NCI-H1048 (cell line): ENCODE measurements around the gene FOXK2.
"Not testable (repeated sequence)": the region's sequence is repeated elsewhere in the genome, so short reads cannot be mapped to it uniquely, and the experiment has no call there.

Experiments used
- DNase-seq: peaks from one replicate; lab custom pipeline; 2025; lab: John Stamatoyannopoulos, UW

The FOXK2 gene

DNA sequence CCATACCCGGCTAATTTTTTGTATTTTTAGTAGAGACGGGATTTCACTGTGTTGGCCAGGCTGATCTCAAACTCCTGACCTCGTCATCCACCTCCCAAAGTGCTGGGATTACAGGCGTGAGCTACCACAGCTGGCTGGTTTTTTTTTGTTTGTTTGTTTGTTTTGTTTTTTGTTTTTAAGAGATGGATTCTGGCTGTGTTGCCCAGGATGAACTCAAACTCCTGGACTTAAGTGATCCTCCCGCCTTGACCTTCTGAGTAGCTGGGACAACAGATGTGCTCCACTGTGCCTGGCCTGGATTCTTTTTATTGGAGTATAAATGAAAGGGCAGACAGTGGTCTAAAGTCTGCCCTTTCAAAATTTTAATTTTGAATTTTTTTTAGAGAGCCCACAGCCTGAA, 44.7 kb downstream of the FOXK2 start:
- DNase-seq: no peak

DNA sequence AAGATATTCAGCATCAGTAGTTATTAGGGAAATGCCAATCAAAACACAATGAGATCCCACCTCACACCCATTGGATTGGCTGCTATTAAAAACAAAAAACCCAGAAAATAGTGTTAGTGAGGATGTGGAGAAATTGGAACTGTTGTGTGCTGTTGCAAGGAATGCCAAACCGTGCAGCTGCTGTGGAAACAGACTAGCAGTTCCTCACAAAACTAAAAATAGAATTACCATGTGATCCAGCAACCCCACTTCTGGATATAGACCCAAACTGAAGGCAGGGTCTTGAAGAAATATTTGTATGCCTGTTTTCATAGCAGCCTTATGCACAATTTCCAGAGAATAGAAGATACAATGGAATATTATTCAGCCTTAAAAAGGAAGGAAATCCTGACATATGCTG, 46.0 kb downstream of the FOXK2 start:
- DNase-seq: no peak

DNA sequence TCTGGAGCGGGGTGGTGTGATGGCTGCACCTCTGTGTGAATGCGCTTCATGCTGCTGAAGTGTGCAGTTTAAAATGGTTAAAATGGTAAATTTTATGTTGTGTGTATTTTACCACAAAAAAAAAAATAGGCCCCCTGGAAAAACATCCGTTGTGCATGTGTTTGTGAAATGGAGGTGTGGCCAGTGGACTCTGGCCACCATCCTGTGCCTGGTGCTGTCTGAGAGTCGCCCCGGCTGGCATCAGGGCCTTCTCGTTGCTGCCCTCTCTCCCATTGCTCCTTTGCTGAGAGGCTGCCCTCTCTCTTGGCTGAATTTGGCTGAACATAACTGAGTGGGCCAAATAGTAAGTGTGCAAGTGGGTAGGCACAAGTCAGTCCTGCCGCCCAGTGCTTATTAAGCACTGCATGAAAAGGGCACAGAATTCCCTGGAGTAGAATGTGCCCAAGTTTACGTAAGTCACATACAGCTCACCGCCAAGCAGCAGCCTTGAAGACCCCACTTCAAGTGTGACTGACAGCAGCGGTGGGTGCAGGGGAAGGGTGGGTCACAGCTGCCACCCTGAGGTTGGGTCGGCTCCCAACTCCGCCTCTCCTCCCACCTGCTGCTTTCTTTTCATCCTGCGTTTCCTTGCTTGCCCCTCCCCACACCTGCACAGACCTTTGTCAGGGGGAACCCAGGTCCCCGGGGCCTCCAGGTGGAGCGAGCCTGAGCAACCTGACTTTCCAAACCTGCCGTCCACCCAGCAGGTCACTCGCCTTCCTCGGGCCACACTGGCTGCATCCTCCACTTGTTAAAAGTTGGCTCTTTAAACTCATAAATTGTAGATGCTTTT, 46.8 kb downstream of the FOXK2 start:
- DNase-seq: no peak

DNA sequence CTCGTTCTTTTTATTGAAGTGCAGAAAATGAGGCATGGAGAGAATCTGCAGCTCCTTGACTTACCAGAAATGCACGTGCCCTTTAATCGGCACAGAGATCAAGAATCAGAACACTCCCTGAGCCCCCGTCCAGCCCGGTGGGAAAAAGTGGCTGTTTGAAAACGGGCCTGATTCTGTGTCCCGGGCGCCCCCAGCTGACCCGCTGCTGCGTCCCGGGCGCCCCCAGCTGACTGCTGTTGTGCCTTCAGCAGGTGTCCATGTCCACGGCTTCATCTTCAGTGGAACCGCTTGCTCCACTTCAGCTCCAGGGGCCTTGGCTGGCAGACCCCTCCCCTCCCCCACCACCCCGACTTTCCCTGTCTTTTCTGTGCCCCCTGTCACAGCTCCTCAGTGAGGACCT, 47.8 kb downstream of the FOXK2 start:
- DNase-seq: no peak

DNA sequence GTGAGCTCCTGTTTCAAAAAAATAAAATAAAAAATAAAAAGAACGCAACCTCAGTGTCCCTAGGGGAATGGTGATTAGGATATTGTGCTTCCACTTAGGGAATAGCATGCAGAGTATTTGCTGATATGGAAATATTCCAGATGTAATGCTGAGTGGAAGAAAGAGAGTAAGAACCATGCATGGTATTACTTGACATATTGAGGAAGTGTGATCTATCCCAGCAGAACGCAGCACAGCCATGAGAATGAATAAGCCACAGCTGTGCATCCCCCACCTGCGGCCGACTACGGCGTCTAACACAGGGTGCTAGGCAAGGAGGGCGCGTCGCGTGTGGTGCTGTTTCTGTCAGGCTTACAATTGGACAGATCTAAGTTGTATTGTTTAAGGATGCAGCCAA, 49.5 kb downstream of the FOXK2 start:
- no peak for DNase-seq

DNA sequence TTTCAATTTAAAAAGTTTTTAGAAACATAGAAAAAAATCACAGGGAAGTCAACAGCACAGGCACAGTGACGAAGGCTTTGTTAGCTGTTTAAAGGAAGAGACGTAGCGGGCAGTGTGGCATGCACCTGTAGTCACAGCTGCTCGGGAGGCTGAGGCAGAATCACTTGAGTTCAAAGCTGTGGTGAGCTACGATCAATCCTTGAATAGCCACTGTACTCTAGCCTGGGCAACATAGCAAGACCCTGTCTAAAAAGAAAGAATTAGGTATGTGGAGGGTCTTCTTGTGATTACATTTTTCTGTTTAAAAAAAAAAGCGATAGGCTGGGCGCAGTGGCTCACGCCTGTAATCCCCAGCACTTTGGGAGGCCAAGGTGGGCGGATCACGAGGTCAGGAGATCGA, 50.1 kb downstream of the FOXK2 start:
- DNase-seq: no peak

DNA sequence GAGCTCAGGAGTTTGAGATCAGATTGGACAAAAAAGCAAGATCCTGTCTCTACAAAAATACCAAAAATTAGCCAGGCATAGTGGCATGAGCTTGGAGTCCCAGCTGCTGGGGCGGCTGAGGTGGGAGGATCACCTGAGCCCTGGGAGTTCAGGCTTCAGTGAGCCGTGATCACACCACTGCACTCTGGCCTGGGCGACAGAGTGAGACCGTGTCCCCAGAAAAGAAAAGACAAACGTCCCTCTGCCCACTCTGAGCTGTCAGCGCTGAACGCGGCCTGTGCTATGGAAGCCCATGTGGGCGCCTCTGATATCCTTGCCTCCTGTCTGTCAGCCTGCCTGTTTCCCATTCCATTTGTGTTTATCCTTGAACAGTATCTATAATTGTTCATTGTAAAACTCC, 50.7 kb downstream of the FOXK2 start:
- no peak for DNase-seq

DNA sequence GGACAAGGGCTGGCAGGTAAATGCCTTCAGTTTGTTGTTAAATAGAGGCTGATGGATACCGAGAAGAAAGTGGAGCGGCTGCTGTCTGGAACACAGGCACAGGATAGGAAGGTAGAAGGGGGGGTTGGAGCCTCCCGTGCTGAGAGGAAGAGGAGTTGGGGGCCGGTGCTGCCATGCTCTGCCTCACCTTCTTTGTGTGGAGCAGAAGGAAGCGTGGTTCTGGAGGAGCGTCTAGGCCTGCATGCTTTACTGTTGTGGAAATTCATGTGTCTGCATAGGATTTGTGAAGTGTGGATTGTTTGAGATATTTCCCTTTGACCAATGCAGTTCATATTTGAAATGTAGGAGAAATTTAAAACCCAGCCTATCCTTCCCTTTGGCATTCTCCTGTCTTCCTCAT, 52.3 kb downstream of the FOXK2 start:
- DNase-seq: no peak

DNA sequence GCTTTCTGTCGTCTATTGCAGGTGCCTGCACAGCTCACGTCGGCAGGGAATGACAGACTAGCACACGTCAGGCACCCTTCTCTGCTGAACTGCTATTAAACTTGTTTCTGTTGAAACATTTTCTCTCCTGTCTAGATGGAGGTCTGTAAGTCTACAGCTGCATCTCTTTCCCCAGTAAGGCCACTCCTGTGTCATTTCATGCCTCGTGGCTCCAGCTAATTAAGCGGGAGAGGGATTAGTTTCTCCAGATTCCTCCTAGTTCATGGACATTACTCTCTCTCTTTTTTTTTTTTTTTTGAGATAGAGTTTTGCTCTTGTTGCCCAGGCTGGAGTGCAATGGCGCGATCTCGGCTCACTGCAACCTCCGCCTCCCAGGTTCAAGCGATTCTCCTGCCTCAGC, 54.5 kb downstream of the FOXK2 start:
- no peak for DNase-seq

DNA sequence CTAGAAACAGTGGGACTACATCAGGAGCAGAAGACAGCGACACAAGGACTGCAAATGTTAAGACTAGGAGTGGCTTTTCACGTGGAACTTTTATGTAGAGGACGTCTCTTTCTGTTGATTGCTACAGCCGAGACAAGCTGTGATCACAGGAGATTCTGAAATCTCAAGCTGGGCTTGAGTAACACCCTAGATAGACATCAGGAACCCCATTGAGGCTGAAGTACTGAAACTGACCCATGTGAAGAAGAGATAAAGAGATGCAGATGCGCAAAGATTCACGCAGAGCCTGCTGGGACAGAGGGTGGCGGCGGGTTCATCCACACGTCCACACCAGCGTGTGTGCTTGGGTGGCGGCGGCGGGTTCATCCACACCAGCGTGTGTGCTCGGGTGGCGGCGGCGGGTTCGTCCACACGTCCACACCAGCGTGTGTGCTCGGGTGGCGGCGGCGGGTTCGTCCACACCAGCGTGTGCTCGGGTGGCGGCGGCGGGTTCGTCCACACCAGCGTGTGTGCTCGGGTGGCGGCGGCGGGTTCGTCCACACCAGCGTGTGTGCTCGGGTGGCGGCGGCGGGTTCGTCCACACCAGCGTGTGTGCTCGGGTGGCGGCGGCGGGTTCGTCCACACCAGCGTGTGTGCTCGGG, 56.2 kb downstream of the FOXK2 start:
- DNase-seq: not testable (repeated sequence)

DNA sequence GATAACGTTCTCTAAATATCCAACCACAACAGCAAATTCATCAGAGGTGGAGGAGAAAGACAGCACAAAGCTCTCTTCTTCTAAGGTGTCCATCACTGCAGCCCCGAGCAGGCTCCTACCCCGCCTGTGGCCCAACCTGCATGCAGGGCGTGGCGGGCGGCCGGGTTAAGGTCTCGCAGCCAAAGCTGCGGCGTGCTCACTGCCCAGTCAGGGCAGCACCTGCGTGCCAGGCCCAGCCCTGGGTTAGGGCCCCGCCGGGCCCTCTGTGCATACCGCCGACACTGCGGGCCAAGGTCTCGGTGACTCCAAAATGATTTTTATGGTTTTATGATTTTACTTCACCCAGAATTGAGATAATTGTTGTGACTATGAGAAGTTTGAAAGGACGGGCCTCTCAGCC, 57.8 kb downstream of the FOXK2 start:
- DNase-seq: no peak

DNA sequence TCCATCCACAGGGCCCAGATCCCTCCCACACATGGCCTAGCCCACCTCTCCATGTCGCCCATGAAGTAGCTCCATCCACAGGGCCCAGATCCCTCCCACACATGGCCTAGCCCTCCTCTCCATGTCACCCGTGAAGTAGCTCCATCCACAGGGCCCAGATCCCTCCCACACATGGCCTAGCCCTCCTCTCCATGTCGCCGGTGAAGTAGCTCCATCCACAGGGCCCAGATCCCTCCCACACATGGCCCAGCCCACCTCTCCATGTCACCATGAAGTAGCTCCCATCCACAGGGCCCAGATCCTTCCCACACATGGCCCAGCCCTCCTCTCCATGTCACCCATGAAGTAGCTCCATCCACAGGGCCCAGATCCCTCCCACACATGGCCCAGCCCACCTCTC, 60.4 kb downstream of the FOXK2 start:
- DNase-seq: not testable (repeated sequence)

DNA sequence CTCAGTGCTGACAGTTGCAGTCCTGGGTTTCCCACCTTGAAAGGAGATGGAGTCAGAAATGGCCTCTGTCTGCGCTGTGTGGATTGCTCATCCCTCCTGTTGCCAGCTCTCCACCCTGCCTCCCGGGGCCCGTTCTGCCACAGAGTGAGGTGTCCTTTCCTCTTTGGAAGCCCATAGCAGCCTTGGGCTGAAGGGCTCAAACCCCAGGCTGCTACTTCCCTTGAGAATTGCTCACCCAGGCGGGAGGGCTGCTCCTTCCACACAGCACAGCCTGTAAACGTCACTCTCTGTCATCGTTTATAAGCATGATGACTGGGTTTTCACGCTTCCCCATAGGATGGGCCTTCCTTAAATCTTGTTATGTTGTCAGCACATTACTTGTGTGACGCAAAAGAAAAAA, 62.7 kb downstream of the FOXK2 start:
- no peak for DNase-seq

DNA sequence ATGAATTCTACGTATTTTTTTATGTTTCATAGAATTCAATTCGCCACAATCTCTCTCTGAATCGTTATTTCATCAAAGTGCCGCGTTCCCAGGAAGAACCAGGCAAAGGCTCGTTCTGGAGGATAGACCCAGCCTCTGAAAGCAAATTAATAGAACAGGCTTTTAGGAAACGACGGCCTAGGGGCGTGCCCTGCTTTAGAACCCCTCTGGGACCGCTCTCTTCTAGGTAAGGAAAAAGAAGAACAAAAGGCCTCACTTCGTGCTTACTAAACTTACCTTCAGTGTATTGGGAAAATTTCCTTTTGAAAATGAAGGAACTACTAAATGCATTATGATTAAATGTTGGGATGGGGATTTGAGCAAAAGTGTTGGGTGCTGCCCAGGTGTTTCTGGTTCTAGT, 63.2 kb downstream of the FOXK2 start:
- no peak for DNase-seq

DNA sequence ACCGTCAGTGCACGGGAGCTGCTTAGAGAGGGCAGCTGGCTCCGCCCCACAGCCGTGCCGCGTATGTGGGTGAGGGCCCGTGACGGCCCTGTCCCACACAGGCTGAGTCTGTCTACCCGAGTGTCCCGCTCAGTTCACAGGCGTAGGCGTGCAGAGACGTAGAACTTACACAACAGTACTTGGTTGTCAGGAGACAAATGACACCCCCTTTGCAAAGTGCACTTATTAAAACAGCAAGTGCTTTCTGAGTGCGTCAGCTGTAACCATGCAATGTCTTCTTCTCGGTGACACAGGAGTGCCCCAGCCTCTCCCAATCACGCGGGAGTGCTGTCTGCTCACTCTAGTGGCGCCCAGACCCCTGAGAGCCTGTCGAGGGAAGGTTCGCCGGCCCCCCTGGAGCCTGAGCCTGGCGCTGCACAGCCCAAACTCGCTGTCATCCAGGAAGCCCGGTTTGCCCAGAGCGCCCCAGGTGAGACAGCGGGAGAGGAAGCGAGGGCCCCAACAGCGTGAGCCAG, 64.2 kb downstream of the FOXK2 start:
- DNase-seq: no peak

DNA sequence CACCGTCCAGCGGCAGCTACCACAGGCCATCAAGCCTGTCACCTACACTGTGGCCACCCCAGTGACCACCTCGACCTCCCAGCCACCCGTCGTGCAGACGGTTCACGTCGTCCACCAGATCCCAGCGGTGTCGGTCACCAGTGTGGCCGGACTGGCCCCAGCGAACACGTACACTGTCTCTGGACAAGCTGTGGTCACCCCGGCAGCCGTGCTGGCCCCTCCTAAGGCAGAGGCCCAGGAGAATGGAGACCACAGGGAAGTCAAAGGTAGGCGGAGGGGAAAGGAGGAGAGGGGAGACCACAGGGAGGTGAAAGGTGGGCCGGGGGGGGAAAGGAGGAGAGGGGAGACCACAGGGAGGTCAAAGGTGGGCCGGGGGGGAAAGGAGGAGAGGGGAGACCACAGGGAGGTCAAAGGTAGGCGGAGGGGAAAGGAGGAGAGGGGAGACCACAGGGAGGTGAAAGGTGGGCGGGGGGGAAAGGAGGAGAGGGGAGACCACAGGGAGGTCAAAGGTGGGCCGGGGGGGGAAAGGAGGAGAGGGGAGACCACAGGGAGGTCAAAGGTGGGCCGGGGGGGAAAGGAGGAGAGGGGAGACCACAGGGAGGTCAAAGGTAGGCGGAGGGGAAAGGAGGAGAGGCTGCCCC, 66.5 kb downstream of the FOXK2 start:
- DNase-seq: not testable (repeated sequence)

DNA sequence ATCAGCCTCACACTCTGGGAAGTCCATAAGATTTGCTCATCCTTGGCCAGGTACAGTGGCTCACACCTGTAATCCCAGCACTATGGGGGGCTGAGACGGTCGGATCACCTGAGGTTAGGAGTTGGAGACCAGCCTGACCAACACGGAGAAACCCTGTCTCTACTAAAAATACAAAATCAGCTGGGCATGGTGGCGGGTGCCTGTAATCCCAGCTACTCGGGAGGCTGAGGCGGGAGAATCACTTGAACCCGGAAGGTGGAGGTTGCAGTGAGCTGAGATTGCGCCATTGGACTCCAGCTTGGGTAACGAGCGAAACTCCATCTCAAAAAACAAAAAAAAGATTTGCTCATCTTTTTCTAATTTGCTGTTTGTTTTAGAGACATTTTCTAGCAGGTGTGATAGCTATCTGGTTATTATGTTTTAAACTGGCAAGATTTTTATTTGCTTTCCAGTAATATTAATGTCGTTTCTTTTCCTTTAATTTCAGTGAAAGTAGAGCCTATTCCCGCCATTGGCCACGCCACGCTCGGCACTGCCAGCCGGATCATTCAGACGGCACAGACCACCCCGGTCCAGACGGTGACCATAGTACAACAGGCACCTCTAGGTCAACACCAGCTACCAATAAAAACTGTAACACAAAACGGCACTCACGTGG, 67.2 kb downstream of the FOXK2 start:
- DNase-seq: no peak

DNA sequence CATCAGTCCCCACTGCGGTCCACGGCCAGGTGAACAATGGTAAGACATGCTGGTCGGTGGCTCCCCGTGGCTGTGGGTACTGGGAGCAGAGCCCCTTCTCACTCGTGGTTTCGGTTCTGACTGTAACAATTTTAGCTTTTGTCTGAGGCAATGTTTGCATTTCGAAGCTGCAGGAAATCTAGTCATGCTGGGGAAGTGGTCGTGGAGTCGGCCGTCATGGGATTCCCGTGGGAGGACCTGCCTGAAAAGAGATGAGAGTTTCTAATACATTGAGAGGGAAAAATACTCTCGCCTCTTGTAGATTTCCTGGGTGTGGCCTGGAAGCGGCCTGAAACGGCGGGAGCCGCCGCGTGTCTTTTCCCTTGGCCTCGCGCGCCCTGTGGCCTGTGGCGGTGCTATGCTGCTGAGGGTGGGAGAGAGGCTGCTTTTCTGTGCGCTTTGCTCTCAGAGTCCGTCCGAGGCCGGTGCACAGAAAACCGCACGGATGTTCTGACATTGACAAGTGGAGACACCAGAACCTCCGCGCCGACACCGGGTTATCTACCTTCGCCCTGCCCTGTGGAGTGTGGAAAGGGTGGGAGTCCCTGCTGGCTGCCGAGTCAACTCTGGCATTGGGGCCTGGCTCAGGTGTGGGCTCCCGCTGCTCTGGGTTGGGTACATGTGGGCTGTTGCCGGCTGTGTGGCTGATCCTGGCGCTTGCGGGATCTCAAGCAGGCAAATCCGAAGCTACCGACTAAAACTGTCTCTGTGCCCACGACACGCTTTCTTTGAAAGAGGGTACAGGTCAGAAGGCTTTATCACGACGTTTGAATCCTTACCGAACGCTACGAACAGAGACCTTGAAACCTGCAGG, 67.9 kb downstream of the FOXK2 start:
- no peak for DNase-seq

DNA sequence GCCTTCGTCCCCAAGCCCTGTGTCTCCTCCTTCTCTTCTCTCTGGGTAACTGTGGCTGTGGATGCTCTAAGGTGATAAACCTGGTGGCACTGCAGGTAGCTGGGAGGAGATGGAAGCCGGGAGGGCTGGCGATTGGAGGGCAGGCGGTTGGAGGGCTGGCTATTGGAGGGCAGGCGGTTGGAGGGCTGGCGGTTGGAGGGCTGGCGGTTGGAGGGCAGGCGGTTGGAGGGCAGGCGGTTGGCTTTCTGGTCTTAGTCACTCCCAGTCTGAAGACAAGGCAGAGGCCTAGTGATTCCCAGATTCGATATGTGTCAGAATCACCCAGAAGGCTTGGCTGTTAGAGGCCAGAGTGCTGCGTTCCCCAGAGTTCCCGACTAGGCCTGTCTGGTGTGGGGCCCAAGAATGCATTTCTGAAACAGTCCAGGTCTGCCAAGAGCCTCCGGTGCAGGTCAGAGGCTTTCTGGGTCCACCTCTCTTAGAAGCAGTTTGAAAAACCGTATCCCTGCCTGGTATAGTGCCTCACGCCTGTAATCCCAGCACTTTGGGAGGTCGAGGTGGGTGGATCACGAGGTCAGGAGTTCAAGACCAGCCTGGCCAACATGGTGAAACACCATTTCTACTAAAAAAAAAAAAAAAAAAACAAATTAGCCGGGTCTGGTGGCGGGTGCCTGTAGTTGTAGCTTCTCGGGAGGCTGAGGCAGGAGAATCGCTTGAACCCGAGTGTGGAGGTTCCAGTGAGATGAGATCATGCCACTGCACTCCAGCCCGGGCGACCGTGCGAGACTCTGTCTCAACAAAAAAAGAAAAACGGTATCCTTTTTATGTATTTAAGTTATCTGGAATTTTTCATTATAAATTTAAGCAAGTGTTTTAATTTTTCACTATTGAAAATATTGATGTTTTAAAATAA, 69.0 kb downstream of the FOXK2 start:
- no peak for DNase-seq

DNA sequence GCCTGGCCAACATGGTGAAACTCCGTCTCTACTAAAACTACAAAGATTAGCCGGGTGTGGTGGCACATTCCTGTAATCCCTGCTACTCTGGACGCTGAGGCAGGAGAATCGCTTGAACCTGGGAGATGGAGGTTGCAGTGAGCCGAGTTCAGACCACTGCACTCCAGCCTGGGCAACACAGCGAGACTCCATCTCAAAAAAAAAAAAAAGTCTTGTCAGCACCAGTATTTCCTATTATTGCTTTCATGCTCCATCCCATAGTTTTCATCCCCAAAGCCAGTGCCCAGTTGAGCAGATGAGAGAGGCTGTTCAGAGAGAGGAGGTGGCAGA, 70.3 kb downstream of the FOXK2 start:
- DNase-seq: no peak

DNA sequence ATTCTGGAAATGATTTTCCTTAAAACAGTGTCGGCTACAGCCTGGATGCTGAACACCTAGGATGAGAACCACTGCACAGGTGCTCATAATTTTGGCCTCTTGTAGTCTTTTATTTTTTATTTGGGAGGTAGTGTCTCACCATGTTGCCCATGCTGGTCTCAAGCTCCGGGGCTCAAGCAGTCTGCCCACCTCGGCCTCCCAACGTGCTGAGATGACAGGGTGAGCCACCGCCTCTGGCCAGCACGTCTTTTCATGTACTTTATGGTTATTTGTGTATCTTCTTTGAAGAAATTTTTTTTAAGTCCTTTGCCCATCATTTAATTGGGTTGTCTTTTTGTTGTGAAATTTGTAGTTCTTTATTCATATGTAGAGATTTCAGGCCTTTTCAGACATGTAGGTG, 70.7 kb downstream of the FOXK2 start:
- DNase-seq: no peak
